ENCODE measurements around the gene BMS1. TPM values are rescaled to one million over a fixed set of nuclear protein-coding genes. Genes with fewer than 3 reads are reported as not detected.

The BMS1 gene
- total RNA-seq, 1 experiment from 2014 or later = 32.3 TPM

DNA sequence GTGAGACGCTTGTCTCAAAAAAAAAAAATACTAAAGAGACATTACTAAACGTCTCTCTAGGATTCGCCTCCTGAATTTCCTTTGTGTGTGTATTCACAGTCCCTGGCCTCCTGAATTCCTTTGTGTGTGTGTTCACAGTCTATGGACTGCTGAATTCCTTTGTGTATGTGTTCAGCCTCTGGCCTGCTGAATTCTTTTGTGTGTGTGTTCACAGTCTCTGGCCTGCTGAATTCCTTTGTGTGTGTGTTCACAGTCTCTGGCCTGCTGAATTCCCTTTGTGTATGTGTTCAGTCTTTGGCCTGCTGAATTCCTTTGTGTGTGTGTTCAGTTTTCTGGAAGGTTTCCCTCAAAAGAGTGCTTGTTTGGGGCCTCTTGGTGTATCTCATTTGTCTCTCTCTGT, 8.2 kb downstream of the BMS1 start:
- TF ChIP-seq, protein P1, sequence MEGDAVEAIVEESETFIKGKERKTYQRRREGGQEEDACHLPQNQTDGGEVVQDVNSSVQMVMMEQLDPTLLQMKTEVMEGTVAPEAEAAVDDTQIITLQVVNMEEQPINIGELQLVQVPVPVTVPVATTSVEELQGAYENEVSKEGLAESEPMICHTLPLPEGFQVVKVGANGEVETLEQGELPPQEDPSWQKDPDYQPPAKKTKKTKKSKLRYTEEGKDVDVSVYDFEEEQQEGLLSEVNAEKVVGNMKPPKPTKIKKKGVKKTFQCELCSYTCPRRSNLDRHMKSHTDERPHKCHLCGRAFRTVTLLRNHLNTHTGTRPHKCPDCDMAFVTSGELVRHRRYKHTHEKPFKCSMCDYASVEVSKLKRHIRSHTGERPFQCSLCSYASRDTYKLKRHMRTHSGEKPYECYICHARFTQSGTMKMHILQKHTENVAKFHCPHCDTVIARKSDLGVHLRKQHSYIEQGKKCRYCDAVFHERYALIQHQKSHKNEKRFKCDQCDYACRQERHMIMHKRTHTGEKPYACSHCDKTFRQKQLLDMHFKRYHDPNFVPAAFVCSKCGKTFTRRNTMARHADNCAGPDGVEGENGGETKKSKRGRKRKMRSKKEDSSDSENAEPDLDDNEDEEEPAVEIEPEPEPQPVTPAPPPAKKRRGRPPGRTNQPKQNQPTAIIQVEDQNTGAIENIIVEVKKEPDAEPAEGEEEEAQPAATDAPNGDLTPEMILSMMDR (IDR thresholded peaks at IDR 0.05) = no peak
- TF ChIP-seq, protein P2, sequence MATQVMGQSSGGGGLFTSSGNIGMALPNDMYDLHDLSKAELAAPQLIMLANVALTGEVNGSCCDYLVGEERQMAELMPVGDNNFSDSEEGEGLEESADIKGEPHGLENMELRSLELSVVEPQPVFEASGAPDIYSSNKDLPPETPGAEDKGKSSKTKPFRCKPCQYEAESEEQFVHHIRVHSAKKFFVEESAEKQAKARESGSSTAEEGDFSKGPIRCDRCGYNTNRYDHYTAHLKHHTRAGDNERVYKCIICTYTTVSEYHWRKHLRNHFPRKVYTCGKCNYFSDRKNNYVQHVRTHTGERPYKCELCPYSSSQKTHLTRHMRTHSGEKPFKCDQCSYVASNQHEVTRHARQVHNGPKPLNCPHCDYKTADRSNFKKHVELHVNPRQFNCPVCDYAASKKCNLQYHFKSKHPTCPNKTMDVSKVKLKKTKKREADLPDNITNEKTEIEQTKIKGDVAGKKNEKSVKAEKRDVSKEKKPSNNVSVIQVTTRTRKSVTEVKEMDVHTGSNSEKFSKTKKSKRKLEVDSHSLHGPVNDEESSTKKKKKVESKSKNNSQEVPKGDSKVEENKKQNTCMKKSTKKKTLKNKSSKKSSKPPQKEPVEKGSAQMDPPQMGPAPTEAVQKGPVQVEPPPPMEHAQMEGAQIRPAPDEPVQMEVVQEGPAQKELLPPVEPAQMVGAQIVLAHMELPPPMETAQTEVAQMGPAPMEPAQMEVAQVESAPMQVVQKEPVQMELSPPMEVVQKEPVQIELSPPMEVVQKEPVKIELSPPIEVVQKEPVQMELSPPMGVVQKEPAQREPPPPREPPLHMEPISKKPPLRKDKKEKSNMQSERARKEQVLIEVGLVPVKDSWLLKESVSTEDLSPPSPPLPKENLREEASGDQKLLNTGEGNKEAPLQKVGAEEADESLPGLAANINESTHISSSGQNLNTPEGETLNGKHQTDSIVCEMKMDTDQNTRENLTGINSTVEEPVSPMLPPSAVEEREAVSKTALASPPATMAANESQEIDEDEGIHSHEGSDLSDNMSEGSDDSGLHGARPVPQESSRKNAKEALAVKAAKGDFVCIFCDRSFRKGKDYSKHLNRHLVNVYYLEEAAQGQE (IDR thresholded peaks at IDR 0.05; ENCODE audit: insufficient read depth in 1 of 2, low read depth in 2 of 2, low read length in 1 of 2) = no peak
- TF ChIP-seq POLR2AphosphoS5 (IDR thresholded peaks at IDR 0.05; ENCODE audit: low read depth, low read length) (no peak), SIN3A (IDR thresholded peaks at IDR 0.05; ENCODE audit: borderline replicate concordance, insufficient read depth, low read depth, low read length) (no peak)
- no peaks in the 10 kb centered on the region for H3K4me1 ChIP-seq (ENCODE audit: control insufficient read depth, insufficient read depth, low read length)
- intact Hi-C loops (cut with micrococcal nuclease; ENCODE audit: unreplicated experiment) = no loop called here
- ChIA-PET CTCF (no interaction called here), POLR2A (no interaction called here)
- H3K4me3 ChIP-seq (ENCODE audit: low read depth in 2 of 2, low read length in 2 of 2) = no peak overlapping the region
- DNase-seq (ENCODE audit: low read depth, low spot score) (no peak), ATAC-seq (no peak)
- no peak overlapping the region for H3K27ac ChIP-seq (ENCODE audit: low read length)
- in situ Hi-C loops (cut with HindIII; ENCODE audit: low pct_unique_long_range_greater_than_20kb, low sequenced_read_pairs) = no loop called here
- H3K27me3 ChIP-seq (ENCODE audit: control insufficient read depth, insufficient read depth, low read length) = no peaks in the 10 kb centered on the region
- peaks cover 55% of the 10 kb centered on the region for H3K36me3 ChIP-seq (ENCODE audit: control insufficient read depth, insufficient read depth, low read length)
- no TSS peak for BruUV-seq (replicated peaks)
- no peaks in the 10 kb centered on the region for H3K9me3 ChIP-seq (ENCODE audit: control insufficient read depth, insufficient read depth, low read depth, low read length)

DNA sequence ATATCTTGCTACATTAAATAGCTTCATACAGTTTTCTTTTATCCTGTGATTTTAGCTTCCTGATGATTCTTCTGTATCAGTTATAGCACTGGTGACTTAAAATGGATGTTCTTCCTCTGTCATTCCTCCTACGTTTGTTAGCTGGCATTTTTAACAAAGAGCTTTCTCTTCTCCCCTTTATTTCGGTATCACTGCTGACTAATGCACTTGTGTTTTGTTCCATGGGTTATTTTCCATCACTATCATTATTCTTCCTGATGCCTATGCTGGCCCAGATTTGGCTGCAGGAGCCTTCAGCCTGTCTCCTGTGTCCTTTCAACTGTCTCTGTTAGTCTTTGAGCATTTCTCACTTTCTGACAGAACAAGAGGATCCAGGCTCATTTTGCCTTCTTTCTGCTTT, 13.1 kb downstream of the BMS1 start:
- peaks cover 61% of the 10 kb centered on the region for H3K36me3 ChIP-seq (ENCODE audit: control insufficient read depth, insufficient read depth, low read length)
- intact Hi-C loops (cut with micrococcal nuclease; ENCODE audit: unreplicated experiment) = no loop called here
- DNase-seq (ENCODE audit: low read depth, low spot score) = no peak
- no peaks in the 10 kb centered on the region for H3K4me1 ChIP-seq (ENCODE audit: control insufficient read depth, insufficient read depth, low read length)
- no peak overlapping the region for H3K4me3 ChIP-seq (ENCODE audit: low read depth in 2 of 2, low read length in 2 of 2)
- H3K27ac ChIP-seq (ENCODE audit: low read length) = no peak overlapping the region
- BruUV-seq (replicated peaks) = no TSS peak
- no peaks in the 10 kb centered on the region for H3K27me3 ChIP-seq (ENCODE audit: control insufficient read depth, insufficient read depth, low read length)
- ChIA-PET POLR2A (no interaction called here), CTCF (no interaction called here)
- ATAC-seq = no peak
- in situ Hi-C loops (cut with HindIII; ENCODE audit: low pct_unique_long_range_greater_than_20kb, low sequenced_read_pairs) = no loop called here
- no peaks in the 10 kb centered on the region for H3K9me3 ChIP-seq (ENCODE audit: control insufficient read depth, insufficient read depth, low read depth, low read length)
- TF ChIP-seq TCF7L2 (IDR thresholded peaks at IDR 0.05; ENCODE audit: low read depth, low read length) (no peak), SIN3A (IDR thresholded peaks at IDR 0.05; ENCODE audit: borderline replicate concordance, insufficient read depth, low read depth, low read length) (no peak), POLR2AphosphoS5 (IDR thresholded peaks at IDR 0.05; ENCODE audit: low read depth, low read length) (no peak)
- TF ChIP-seq, protein P2 (IDR thresholded peaks at IDR 0.05; ENCODE audit: insufficient read depth in 1 of 2, low read depth in 2 of 2, low read length in 1 of 2) = no peak
